ENCODE results near the gene SIDT2.
"Not testable (repeated sequence)": the region's sequence is repeated elsewhere in the genome, so short reads cannot be mapped to it uniquely, and the experiment has no call there.

The SIDT2 gene

DNA sequence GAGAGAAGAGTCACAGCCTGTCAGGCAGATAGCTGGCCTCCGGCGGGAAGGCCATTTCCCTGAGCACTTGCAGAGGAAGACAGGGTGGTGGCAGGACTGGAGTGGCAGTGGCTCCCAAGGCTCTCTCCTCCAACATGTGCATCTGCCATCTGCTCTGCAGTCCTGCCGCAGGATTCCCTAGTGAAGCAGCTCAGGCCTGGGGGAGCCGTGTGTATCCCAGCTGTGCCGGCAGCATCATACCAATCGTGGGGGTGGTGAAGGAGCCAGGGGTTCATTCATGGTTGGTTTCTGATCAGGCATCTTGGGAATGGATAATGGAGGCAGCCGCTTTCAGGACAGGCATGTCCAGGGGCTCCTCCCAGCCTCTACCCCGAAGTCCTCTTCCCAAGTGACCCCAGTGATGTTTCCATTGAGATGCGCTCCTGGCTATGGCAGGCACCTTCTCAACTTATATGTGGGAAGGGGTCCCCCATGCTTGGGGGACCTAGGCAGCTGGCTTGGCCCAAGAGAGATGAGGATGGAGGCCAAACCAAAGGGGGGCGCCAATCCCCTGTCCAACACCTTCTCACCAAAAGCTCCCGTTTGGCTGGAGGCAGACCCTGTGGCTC lies 26.8 kb downstream of the SIDT2 start:
- DNase-seq = no peak

DNA sequence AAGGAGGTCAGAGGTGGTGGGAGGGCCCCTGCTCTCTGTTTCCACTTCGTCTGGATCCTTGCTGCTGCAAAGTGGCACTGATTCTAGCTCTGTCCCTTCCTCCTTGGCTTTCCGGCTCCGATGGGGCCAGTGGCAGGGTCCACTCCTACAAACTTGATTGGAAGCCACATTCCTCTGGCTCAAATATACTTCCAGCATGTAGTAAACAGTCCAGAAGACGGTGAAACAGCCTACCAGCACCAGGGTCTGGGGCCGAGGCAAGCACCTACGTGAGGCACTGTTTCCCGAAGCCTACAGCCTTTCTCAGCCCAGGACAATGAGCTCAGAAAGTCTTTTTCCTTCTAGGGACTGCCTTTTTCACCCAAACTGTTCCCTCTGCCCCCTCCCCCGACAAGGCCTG lies 27.6 kb downstream of the SIDT2 start:
- DNase-seq = not testable (repeated sequence)

DNA sequence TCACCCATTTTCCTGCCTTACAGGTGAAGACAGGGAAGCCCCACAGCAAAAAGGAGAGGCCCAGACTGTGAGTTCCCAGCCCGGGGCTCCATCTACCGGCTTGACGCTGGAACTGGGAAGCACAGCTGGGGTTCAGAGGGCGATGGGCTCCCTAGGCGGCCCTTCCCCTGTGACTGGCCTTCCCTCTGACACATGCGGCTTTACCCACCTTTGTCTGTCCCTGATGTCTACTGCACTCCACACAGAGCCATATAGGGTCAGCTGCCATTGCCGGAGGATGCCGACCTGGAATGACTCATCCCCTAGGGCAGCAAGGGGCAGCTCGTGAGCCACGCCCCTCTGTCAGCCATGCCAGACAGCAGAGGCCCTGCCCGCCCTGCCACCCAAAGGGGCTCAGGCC lies 28.3 kb downstream of the SIDT2 start:
- DNase-seq = not testable (repeated sequence)

DNA sequence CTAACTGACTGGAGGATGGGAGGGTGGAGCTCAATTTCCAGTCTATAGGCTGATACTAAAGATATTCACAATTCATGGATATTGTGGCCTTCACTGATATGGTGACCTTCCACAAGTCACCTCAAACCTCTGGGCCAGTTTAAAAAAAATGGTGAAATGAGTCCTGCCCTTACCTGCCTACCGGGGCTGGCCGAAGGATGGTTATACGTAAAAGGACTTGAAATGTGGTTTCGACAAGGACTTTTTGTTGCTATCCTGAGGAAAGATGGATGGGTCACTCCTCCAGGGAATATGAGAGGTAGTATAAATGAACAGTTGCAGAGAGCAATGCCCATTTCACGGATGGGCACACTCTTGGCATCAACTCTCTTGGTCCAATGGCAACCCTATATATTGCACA lies 28.9 kb downstream of the SIDT2 start:
- DNase-seq = not testable (repeated sequence)

DNA sequence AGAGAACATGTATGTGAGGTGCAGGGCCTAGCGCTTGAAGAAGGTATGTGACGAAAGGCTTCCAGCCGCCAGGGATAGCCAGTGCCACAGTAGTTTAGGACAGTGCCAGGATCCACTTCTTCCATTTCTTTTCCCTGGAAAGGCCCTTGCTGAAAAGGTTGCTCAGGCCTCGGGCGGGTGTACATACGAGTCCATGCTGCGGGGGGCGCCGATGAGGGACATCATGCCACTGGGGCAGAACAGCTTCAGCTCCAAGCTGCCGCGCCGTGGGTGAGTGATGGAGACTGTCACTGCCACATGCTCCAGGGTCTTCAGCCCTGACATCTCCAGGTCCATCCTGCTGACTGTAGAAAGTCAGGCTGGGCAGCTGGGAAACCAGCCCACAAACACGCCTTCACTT lies 30.2 kb downstream of the SIDT2 start:
- DNase-seq = not testable (repeated sequence)

DNA sequence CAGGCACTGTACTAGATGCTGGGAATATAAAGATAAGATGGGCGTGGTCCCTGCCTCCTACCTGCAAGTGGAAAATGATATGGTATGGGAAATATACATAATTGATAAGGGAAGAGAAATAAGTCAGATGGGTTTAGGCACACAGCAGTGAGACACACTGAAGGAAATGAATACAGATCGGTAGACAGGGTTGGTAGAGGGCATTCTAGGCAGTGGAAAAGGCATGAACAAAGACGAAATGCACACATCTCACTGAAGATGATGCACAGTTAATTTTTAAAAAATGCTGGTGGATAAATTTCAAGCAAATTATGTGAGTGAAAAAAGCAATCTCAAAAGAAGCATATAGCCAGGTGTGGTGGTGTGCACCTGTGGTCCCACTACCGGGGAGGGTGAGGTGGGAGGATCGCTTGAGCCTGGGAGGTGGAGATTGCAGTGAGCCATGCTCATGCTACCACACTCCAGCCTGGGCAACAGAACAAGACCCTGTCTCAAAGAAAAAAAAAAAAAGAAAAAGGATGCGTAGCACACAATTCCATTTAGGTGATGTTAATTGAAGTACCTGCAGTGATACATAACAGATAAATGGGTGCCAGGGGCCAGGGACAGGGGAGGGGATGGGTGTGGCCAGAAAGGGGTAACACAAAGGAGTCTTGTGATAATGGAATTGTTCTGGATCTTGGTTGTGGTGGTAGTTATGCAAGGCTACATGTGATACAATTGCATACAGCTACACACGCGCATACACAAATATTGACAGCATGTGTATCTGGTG lies 31.0 kb downstream of the SIDT2 start:
- not testable (repeated sequence) for DNase-seq

DNA sequence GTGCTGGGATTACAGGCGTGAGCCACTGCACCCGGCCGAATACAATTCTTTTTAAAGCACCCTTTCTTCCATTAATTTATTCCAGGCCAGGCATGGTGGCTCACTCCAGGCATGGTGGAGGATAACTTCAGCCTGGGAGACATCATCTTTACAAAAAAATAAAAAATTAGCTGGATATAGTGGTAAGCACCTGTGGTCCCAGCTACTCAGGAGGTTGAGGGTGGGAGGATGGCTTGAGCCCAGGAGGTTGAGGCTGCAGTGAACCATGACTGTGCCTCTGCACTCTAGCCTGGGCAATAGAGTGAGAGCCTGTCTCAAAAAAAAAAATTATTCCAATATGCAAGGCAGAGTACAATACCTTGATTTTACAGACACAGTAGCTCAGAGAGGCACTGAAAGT lies 32.1 kb downstream of the SIDT2 start:
- no peak for DNase-seq

DNA sequence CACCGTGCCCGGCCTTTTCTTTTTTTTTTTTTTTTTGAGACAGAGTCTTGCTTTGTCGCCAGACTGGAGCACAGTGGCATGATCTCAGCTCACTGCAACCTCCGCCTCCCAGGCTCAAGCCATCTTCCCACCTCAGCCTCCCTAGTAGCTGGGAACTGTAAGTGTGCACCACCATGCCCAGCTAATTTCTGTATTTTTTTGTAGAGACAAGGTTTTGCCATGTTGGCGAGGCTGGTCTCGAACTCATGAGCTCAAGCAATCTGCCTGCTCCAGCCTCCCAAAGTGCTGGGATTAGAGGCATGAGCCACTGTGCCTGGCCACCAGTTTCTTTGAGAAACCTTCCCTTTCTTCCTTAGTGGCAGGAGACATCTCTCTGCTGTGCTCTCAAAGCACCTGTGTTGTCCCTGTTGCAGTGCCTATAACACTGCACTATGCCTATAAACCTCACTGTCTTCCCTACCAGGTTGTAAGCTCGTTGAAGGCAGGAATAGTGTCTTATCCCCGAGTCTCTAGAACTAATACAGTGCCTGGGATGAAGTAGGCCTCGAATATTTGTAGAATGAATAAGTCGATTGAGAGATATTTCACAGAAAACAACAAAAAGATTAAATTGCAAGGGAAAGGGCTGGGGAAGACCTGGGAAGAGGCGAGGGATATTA lies 34.3 kb downstream of the SIDT2 start:
- DNase-seq = no peak

DNA sequence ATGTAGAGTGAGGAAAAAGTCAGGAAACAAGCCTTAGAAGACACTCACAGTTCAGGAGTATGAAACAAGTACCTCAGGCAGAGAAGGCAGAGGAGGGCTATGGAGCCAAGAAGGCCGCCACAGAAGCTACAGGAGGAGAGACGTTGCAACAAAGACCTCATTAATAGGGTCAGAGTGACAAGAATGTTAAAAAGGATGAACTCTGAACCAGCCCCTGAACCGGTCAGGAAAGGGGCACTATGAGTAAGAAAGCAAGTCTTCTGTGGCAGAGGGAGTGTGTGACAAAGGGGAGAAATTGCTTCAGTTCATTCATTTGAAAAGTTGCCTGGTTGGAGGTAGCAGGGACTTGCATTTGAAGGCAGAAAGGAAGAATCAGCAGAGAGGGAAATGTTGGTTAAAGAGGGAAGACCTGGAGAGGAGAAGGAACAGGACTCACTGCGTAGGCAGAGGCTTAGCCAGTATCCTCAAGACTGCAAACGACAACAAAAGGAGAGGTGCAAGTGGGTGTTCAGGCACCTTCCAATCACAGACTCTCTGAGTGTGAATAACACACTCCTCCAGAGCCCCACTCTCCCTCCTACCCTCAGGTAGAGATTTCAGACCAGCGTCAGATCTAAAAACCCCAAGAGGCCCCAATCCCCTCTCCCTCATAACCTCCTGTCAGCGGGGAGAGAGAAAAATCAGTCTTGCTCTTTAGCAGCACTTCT lies 36.0 kb downstream of the SIDT2 start:
- no peak for DNase-seq

DNA sequence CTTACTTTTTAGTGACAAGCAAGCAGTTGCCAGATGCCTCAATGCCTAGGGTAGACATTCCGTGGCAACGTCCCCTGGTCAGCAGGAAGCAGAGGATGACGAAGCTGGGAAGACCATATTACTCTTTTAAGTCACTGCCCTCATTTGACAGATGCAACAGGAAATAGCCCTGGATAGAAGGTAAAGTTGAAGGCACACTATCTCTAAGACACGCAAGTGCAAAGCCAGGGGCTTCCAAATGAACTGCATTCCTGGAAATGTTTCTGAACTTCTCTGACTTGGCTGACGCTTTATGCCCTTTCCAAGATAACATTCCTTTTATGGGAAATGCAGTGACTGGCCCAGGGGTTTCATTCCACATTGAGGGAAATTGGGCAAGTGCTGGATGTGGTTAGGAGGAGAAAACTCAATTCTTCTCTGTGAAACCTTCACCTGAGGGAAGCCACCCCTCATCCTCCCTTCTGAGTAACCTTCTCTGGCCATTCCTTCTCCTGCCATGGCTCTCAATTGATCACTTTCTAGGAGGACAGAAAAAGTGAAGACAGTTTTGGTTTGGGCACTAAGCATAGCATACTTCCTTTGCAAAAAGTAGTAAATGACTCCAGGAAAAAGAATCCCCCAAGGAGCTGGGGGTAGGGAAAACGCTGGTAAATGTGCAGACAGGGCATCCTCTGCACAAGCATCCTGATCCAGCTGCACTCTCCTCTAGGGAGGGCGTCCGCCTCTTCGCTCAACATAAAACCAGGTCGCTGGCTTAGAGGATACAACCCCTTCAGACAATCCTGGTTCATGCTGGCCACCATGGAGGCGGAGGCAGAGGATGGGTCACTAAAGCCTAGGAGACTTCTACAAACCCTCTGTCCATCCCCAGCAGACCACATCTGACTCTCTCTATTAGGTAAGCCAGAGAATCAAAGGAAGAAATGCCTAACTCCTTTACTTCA lies 38.9 kb downstream of the SIDT2 start:
- DNase-seq = no peak

DNA sequence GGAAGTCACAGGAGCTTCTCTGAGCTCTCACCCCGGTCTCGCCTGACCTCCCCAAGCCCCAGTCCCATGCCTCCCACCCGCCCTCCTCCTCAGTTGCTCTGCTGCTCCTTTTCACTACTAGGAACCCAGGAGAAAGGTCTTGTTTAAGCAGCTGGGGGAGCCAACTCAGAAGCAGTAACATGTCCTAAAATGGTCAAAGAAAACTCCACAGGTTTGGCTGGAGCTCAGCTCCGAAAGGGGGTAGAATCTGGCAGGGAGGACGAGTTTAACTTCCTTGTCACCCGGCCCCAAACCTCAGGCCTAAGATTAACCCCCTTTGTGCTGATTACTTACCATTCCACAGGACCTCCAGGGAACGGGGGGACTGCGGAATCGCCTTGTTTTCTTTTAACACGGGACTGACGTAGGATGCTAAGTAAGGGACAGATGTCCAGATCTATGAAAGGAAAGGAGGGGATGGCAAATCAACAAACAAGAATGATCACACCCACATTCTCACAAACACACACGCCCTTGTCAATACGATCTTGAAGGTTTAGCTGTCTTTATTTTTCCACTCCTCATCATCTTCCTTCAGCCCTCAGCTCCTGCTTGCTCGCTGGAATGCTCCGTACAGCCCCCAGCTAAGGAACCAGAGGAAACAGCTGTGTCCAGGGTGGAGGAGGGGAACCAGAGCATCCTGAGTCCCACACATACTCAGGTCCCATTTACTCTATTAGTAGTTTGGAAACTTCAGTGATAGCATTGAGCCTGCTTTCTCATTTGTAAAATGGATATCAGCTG lies 39.8 kb downstream of the SIDT2 start:
- no peak for DNase-seq

DNA sequence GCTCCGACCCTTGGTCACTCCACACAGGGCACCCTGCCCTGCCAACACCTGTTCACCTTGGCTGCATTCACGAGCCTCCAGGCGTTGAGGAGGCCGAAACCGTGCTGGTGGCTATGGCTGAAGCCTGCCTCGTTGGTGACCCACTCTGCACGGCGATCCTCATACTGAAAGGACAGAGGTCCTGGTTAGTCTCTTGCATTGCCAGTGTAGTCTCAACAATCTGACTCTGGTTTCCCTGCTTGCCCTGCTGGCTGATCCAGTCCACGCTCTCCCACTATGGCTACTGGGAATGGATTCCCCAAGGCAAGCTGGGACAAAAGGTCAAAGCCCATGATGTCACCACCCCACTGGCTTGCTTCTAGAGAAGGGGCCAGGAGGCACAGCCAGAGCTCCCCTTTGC lies 40.5 kb downstream of the SIDT2 start:
- DNase-seq = no peak

DNA sequence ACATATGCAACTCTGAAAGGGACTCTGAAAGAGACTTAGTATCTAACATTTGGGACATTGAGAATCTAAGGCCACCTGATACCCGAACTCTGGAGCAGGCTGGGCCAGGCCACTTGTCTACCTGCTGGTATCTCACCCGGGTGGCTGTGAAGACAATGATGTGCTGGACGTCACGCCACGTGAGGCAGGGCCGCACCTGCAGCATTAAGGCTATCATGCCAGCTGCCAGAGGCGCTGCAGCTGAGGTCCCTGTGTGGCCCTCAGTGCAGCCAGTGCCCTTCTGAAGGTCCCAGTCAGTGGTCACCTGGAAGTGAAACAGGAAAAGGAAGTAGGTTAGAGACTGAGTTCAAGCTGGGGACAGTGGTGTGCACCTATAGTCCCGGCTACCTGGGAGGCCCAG lies 40.9 kb downstream of the SIDT2 start:
- DNase-seq = no peak

DNA sequence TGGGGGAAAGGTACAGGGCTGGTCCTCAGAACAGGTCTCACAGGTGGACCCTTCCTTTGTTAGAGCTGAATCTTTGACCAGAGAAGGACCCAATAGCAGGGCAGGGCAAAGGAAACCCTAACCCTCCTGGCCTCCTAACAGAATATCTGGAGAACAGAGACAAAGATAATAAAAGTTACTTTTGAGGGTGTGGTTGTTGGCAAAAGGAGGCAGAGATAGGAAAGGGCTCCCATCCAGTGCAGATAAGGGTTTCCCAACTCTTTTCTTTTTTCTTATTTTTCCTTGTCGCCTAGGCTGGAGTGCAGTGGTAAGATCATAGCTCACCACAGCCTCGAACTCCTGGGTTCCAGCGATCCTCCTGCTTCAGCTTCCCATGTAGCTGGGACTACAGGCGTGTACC lies 41.5 kb downstream of the SIDT2 start:
- DNase-seq = no peak

DNA sequence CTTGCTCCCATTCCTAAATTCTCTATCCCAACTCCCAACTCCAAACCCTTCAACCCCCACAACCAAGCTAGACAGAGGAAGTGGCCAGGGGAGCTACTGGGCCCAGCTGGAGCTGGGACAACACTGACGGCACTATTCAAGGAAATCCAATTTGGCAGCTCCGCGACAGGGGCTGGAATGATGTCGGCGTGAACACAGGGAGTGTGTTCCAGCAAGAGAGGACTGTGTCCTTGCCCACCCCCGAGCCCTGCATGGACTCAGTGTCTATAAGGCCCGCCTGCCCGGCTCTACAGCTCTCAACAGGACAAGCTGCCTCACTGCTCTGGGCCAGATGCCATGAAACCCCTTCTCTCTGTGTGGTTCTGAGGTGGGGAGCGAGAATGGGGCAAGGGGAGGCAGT lies 42.0 kb downstream of the SIDT2 start:
- DNase-seq = no peak

DNA sequence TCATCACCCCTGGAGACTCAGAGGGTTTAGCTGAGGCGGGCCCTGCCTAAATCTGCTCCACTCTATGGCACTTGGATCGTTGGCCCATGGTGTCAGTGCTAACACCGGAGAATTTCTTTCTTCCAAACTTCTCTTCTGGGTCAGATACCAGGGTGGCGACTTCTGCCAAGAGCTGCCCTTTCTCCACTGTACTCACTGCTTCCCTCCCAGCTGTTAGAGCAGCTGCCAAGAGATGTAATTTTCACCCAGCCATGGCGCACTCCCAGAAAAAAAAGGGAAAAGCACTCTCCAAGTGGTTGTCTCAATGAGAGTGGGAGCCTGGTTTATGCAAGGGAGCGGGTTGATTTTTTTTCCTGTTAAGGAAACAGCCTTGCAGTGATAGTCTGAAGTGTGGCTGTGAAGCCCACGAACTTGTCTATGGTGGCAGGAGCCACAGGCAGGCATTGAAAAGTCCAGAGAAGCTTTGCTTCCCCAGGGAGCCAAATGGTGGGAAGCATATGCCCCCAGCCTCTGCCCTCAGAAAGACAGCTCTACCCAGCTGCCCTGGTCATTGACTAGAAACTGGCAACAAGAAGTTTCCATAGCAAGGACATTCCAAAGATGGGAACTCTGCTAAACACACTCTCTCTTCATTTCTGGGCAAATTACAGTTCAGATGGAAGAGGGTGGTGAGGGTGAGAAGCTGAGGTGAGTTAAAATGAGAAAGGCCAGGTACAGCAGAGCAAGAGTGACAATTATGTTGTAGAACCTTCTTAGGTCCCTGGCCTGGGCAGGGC lies 42.6 kb downstream of the SIDT2 start:
- DNase-seq = no peak

DNA sequence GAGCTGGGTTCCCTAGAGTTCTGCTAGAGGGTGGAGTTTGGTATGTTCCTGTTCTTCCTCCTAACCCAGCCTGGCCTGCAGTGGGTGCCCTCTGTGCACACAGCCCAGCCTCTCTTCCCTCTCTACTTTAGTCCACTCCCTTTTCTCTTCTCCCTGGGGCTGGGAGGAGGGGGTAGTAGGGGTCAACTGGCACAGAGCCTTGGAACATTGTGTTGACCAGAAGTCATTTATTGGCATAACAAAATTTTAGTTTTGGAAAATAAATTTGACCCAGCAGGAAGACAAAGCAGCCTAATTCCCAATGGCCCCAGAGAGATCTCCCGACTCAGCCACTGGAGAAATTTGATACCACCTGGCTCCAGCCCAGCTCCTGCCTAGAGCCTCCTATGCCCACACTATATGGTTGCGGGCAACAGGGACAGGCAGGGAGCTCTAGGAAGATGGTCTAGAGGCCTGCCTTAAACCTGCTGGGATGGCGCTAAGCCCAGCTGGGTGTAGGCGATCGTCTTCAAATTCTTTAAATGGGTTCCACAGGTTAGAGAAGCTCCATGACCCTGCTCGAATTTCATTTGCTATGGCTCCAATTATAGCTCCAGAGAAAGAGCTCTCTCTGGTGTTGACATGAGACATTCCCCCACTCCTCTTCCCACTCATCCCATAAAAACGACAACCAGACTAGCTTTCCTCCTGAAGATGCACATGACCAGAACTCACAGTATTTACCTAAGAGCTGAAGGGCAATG lies 43.4 kb downstream of the SIDT2 start:
- peak; percentile 29 for DNase-seq

DNA sequence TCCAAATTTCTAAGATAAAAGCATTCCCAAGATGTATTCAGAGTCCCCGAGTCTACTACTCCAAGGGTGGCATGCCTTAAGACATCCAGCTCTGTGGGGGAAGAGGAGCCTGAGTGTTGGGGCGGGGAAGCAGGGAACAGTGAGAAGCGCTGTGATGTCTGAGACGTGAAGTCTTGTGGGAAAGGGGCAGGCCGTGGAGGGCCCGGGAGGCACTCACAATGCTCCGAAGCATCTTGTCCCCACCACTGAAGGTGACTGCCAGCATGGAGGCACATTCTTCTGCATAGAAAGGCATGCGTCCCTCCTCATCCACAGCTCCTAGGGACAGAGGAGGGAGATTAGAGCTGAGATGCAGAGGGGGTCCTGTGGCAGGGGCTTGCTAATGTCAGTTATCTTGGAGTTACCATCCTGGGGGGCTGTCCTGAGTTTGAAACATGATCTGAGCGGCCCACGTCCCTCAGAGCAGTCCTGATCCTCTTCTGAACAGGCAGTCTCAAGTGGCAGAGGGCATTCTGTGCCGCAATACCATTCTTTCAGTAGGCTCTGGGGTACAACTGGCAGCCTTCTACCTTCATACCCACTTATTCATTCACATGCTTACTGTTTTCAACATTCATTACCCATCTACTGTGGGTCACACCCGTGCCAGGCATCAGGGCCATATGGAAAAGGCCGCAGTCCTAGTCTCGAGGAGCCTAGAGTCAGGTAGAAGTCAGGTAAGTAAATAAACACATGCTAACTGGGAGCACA lies 44.6 kb downstream of the SIDT2 start:
- no peak for DNase-seq

All from NCI-H446 treated with DMSO at 0.1 percent for 48 hours (cell line).